ENCODE measurements around the gene NEK6. TPM values are rescaled to one million over a fixed set of nuclear protein-coding genes. Genes with fewer than 3 reads are reported as not detected.
A peak's percentile ranks its signal among the peaks of the same experiment; 100 is the strongest.

Gene NEK6
- total RNA-seq, 2 donors from 2014 or later = 24.0 to 43.6 TPM

DNA sequence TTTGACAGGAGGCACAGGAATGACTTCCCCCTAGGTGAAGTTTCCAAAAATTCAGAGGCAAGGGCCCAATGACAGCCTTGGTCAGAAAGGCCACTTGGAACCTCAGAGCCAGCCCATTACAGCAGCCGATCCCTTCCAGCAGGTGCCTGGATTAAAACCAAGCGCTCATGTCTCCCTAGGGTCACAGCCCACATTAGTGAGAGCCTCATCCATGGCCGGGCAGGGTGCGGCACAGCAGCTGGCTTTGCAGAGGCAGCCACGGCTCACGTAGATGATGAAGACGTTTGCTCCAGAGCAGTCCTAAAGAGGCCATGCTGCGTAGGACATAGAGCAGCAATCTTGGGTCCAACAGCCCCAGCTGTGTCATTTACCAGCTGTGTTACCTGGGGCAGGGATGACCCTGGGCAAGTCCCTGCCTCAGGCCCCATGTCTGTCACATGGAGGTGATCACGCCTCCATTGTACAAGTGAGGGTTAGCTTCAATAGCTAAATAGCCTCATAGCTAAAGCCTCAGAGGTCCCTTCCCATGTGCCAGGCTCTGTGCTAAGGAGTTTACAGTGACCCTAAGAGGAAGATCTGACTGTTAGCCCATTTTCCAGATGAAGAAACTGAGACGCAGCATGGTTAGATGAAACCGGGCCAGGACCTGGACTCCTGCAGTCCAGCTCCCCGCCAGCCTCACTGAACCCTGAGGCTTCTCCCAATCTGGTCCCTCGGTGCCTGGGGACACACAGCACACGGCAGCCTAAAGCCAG is 39.2 kb downstream of the NEK6 start:
- Histone ChIP-seq H3K4me3 (peak overlapping the region; percentile 30), H3K4me1 (ENCODE audit: control insufficient read depth in 1 of 2, low read depth in 2 of 2) (peaks cover 29 to 64% of the 10 kb centered on the region in 2 donors), H3K9me3 (no peaks in the 10 kb centered on the region), H3K27ac (no peak overlapping the region), H3K36me3 (no peaks in the 10 kb centered on the region), H3K27me3 (replicated peaks; ENCODE audit: insufficient read depth) (no peaks in the 10 kb centered on the region)
- DNase-seq (ENCODE audit: low spot score) = no peak
- no peak for ATAC-seq (ENCODE audit: insufficient number of reproducible peaks, low FRiP score, low read depth)
- TF ChIP-seq, protein P1, sequence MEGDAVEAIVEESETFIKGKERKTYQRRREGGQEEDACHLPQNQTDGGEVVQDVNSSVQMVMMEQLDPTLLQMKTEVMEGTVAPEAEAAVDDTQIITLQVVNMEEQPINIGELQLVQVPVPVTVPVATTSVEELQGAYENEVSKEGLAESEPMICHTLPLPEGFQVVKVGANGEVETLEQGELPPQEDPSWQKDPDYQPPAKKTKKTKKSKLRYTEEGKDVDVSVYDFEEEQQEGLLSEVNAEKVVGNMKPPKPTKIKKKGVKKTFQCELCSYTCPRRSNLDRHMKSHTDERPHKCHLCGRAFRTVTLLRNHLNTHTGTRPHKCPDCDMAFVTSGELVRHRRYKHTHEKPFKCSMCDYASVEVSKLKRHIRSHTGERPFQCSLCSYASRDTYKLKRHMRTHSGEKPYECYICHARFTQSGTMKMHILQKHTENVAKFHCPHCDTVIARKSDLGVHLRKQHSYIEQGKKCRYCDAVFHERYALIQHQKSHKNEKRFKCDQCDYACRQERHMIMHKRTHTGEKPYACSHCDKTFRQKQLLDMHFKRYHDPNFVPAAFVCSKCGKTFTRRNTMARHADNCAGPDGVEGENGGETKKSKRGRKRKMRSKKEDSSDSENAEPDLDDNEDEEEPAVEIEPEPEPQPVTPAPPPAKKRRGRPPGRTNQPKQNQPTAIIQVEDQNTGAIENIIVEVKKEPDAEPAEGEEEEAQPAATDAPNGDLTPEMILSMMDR (IDR thresholded peaks at IDR 0.05) = no peak

DNA sequence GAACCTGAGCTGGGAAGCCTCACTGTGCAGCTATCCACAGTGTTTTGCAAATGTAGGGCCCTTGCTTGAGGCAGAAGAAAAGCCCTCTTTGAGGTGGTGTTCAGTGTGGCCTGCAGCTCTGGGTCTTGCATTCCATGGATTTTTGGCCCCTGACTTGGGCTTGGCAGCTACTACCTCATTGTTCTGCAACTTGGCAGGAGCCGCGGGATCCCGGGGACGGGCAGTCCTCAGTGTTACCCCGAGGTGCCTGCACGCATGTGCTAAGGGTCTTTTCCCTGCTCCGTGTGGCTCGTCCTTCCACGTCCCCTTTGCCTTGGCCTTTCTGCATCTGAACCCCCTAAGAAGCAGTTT is 39.8 kb downstream of the NEK6 start:
- Histone ChIP-seq H3K36me3 (no peaks in the 10 kb centered on the region), H3K27ac (no peak overlapping the region), H3K4me1 (ENCODE audit: control insufficient read depth in 1 of 2, low read depth in 2 of 2) (peaks cover 24 to 59% of the 10 kb centered on the region in 2 donors), H3K9me3 (no peaks in the 10 kb centered on the region), H3K4me3 (peak overlapping the region; percentile 30), H3K27me3 (replicated peaks; ENCODE audit: insufficient read depth) (no peaks in the 10 kb centered on the region)
- ATAC-seq (ENCODE audit: insufficient number of reproducible peaks, low FRiP score, low read depth) = no peak
- no peak for DNase-seq (ENCODE audit: low spot score)
- TF ChIP-seq, protein P1 (IDR thresholded peaks at IDR 0.05) = no peak

DNA sequence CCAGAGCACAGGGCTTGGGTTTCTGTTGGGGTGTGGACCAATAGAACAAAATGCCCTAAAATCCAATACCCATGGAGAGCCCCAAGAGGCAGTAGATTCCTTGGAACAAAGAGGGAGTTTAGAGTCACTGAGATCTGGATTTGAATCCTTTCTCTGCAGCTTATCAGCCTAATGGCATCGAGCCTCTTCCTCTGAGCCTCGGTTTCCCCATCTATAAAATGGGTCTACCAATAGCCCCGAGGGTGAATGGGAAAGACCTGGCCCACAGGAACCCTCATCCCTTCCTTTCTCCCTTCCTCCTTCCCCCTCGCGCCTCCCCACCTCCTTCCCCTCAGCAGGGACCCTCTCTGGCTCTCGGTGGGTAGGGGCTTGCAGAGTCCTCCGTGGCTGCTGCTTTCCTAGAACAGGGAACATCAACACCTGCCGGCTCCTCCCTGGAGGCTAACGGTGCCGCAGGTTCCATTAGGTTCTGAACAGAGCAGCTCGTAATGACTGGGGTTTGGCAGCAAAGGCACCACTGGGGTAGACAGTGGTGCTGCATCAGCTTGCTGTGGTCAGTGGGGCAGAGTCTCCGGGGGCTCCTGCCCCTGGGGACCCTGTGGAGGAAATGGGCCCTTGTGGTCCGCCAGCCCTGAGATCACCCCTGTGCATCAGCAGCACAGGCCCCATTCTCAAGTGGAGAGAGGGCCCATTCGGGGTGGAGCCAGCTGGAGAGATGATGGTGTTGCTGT is 40.3 kb downstream of the NEK6 start:
- Histone ChIP-seq H3K36me3 (no peaks in the 10 kb centered on the region), H3K27ac (no peak overlapping the region), H3K4me1 (ENCODE audit: control insufficient read depth in 1 of 2, low read depth in 2 of 2) (peaks cover 24 to 53% of the 10 kb centered on the region in 2 donors), H3K4me3 (no peak overlapping the region), H3K27me3 (replicated peaks; ENCODE audit: insufficient read depth) (no peaks in the 10 kb centered on the region), H3K9me3 (no peaks in the 10 kb centered on the region)
- TF ChIP-seq, protein P1 (IDR thresholded peaks at IDR 0.05) = no peak
- no peak for ATAC-seq (ENCODE audit: insufficient number of reproducible peaks, low FRiP score, low read depth)
- no peak for DNase-seq (ENCODE audit: low spot score)

DNA sequence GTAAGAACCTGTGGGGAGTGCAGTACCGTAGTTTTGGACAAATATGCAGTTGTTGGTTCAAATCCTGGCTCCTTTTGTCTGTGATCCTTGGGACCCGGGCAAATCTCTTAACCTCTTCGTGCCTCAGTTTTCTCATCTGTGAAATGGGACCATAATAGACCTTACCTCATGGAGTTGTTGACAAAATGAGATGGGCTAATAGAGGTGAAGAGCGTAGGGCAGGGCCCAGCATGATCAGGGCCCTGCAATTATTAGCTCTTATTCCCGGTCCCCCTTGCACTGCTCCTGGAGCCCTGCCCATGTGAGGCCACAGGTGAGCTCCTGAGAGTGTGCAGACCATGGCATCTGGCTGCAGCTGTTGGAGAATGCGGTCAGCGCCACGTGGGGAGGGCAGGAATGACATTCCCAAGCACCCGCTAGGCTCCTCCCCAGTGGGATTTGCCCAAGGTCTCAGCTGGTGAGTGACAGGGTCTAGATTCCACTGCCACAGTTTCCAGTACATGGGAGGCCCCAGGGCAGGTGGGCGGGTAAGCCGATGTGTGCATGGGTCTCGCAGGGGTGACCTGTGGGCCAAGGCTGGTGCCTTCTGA is 41.0 kb downstream of the NEK6 start:
- Histone ChIP-seq H3K36me3 (no peaks in the 10 kb centered on the region), H3K4me1 (ENCODE audit: control insufficient read depth in 1 of 2, low read depth in 2 of 2) (peaks cover 24 to 47% of the 10 kb centered on the region in 2 donors), H3K27ac (no peak overlapping the region), H3K9me3 (no peaks in the 10 kb centered on the region), H3K4me3 (no peak overlapping the region), H3K27me3 (replicated peaks; ENCODE audit: insufficient read depth) (no peaks in the 10 kb centered on the region)
- DNase-seq (ENCODE audit: low spot score) (no peak), ATAC-seq (ENCODE audit: insufficient number of reproducible peaks, low FRiP score, low read depth) (no peak)
- TF ChIP-seq, protein P1 (IDR thresholded peaks at IDR 0.05) = no peak

DNA sequence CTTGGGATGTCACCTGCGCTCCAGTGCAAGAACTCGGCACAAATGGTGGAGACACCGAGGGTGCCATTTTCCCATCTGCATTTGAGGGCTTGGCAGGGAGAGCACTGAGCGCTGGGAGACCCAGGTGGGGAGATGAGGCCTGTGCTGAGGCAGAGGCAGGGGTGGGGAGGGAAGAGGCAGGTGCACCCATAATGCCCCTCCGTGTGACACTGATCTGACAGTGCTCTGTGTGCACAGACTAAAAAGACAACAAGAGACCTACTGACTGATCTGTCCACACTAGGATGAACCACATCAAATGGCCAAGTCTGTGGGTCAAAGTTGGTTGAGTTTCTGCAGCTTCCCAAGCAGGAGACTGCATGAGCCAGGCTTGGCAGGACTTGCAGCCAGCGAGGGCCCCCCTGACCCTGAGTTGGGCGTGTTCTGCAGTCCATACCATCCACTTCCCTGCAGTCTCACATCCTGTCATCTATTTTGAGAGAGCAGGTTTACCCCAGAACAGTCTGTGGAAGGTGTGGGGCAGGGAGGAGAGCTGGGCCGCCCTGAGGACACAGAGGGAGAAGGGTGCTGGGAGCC is 41.9 kb downstream of the NEK6 start:
- peaks cover 24 to 43% of the 10 kb centered on the region in 2 donors for H3K4me1 ChIP-seq (ENCODE audit: control insufficient read depth in 1 of 2, low read depth in 2 of 2)
- no peak for ATAC-seq (ENCODE audit: insufficient number of reproducible peaks, low FRiP score, low read depth)
- no peaks in the 10 kb centered on the region for H3K27me3 ChIP-seq (replicated peaks; ENCODE audit: insufficient read depth)
- no peaks in the 10 kb centered on the region for H3K36me3 ChIP-seq
- TF ChIP-seq, protein P1 (IDR thresholded peaks at IDR 0.05) = no peak
- DNase-seq (ENCODE audit: low spot score) = no peak
- H3K9me3 ChIP-seq = no peaks in the 10 kb centered on the region
- H3K27ac ChIP-seq = no peak overlapping the region
- no peak overlapping the region for H3K4me3 ChIP-seq

Data from thoracic aorta (tissue), 2 donors.